ENCODE measurements around the gene CHTOP. TPM values are rescaled to one million over a fixed set of nuclear protein-coding genes. Genes with fewer than 3 reads are reported as not detected.

Gene CHTOP
- total and polyA plus RNA-seq, 2 of the 8 experiments (the other 6 are each of a cell fraction or from before 2014, with no cell fraction given): 84.6 to 104 TPM

DNA sequence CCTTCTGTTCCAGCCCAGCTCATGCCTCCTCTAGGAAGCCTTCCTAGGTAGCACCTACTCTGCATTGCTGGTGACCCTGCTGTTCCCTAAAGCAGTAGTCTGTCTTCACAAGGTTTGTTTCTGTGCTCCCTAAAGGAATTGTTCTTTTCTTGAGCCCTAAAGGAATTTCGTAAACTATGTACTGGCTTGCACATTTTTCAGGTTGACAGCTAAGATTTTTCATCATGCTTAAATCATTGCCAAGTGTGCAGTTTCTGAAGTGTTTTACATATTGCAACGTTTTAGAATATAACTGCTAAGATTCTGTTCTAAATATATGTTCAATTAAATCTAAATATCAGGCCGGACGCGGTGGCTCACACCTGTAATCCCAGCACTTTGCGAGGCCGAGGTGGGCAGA is 34.0 kb upstream of the CHTOP start:
- Histone ChIP-seq H3K79me2 (ENCODE audit: control insufficient read depth in 1 of 2, insufficient read depth in 2 of 2, low read length in 2 of 2) (no peaks in the 10 kb centered on the region), H4K5ac (ENCODE audit: insufficient read length, low read depth, low read length) (no peak overlapping the region), H3K23ac (ENCODE audit: insufficient read length) (no peak overlapping the region), H3K27me3 (replicated peaks in 1 of 4; ENCODE audit: control insufficient read depth in 3 of 4, extremely low read depth in 1 of 4, insufficient read depth in 3 of 4, low read length in 3 of 4) (no peaks in the 10 kb centered on the region), H3K36me3 (ENCODE audit: control insufficient read depth in 2 of 4, insufficient read depth in 4 of 4, low read length in 3 of 4) (no peaks in the 10 kb centered on the region), H3K4me2 (ENCODE audit: insufficient read depth in 1 of 2, low read depth in 2 of 2, low read length in 2 of 2) (no peak overlapping the region), H3K27ac (ENCODE audit: low read depth, low read length) (no peak overlapping the region), H3K4me3 (ENCODE audit: extremely low read depth in 1 of 4, insufficient read depth in 2 of 4, low read depth in 3 of 4, low read length in 4 of 4) (no peak overlapping the region), H3K18ac (ENCODE audit: extremely low read depth, low read length) (peak overlapping the region; percentile 75; the same call in 1 of the 2 replicates), H3K23me2 (ENCODE audit: low read depth, low read length) (no peaks in the 10 kb centered on the region; the same call in 1 of the 2 replicates), H2BK20ac (ENCODE audit: low read length) (peak overlapping the region; percentile 96), H2AFZ (ENCODE audit: low read length) (0 out of 2 replicates have a peak overlapping the region, but pooled peaks have one; percentile 4), H2BK5ac (ENCODE audit: low read depth, low read length) (0 out of 2 replicates have a peak overlapping the region, but pooled peaks have one; percentile 84), H2AK5ac (ENCODE audit: low read depth, low read length) (no peak overlapping the region), H2BK15ac (ENCODE audit: low read length) (no peak overlapping the region; the same call in 1 of the 2 replicates), H3K56ac (replicated peaks; ENCODE audit: insufficient read length, low read depth, low read length) (no peak overlapping the region), H3K79me1 (ENCODE audit: low read depth, low read length) (no peaks in the 10 kb centered on the region), H3K4ac (replicated peaks; ENCODE audit: insufficient read length, low read depth, low read length) (no peak overlapping the region), H4K8ac (ENCODE audit: extremely low read depth, insufficient read depth, low read length) (no peak overlapping the region), H3K4me1 (replicated peaks in 1 of 4; ENCODE audit: control insufficient read depth in 3 of 4, insufficient read depth in 4 of 4, low read length in 3 of 4) (peaks cover 3 to 10% (median 5%) of the 10 kb centered on the region in 4 experiments; a peak in 4 of 7 replicates), H4K91ac (replicated peaks; ENCODE audit: insufficient read length, low read length) (peak overlapping the region; percentile 25), H2BK12ac (ENCODE audit: low read depth, low read length) (peak overlapping the region; percentile 95; the same call in 1 of the 2 replicates), H3K14ac (ENCODE audit: insufficient read length) (no peak overlapping the region), H4K20me1 (replicated peaks in 1 of 2; ENCODE audit: control insufficient read depth in 1 of 2, insufficient read depth in 2 of 2, low read length in 2 of 2) (no peaks in the 10 kb centered on the region), H3K9me3 (ENCODE audit: insufficient read depth in 2 of 2, low read depth in 1 of 2, low read length in 1 of 2) (no peaks in the 10 kb centered on the region), H3K9ac (replicated peaks in 1 of 4; ENCODE audit: extremely low read depth in 1 of 4, low read depth in 3 of 4, low read length in 3 of 4) (no peak overlapping the region), H2BK120ac (replicated peaks; ENCODE audit: low read depth, low read length) (peak overlapping the region; percentile 84)
- 92% methylated on average over 7 of the region's 7 CpGs; no CpG with 5 or more reads in 1 of the 2 experiments for WGBS, 2 experiments (ENCODE audit: extremely low coverage in 1 of 2, insufficient coverage in 1 of 2, insufficient read length in 1 of 2, insufficient replicate concordance in 2 of 2, low coverage in 1 of 2, low lambda C conversion rate in 2 of 2, missing lambda C conversion rate in 1 of 2)
- no peak for DNase-seq (ENCODE audit: low read depth in 1 of 2, low spot score in 2 of 2)
- FAIRE-seq: no peak
- CTCF ChIA-PET (ENCODE audit: partially characterized antibody): interaction anchor here (1.0 to 7.9 kb wide), 9 partner anchors 16 to 91 kb away, joined by 3 to 80 read pairs (median 4); partner anchors contain the start of genes S100A13, S100A14 and S100A16
- POLR2A ChIA-PET (ENCODE audit: partially characterized antibody): interaction anchor here (1.1 to 4.2 kb wide), 6 partner anchors 13 to 34 kb away, joined by 3 to 20 read pairs (median 5); partner anchors contain the start of genes CHTOP, S100A1, S100A13 and S100A16
- TF ChIP-seq FOSL1 (IDR thresholded peaks at IDR 0.05; ENCODE audit: insufficient read depth, low read depth, low read length): no peak
- TF ChIP-seq YY1 (IDR thresholded peaks at IDR 0.05; ENCODE audit: low read depth, low read length): no peak
- no peak for TF ChIP-seq HDAC2 (IDR thresholded peaks at IDR 0.05; ENCODE audit: borderline replicate concordance in 1 of 2, low read depth in 2 of 2, low read length in 2 of 2)
- TF ChIP-seq EGR1 (IDR thresholded peaks at IDR 0.05; ENCODE audit: borderline replicate concordance, low read depth, low read length): no peak
- TF ChIP-seq RBBP5 (IDR thresholded peaks at IDR 0.05; ENCODE audit: borderline replicate concordance, low read depth, low read length): no peak
- TF ChIP-seq, protein P1, sequence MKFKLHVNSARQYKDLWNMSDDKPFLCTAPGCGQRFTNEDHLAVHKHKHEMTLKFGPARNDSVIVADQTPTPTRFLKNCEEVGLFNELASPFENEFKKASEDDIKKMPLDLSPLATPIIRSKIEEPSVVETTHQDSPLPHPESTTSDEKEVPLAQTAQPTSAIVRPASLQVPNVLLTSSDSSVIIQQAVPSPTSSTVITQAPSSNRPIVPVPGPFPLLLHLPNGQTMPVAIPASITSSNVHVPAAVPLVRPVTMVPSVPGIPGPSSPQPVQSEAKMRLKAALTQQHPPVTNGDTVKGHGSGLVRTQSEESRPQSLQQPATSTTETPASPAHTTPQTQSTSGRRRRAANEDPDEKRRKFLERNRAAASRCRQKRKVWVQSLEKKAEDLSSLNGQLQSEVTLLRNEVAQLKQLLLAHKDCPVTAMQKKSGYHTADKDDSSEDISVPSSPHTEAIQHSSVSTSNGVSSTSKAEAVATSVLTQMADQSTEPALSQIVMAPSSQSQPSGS (IDR thresholded peaks at IDR 0.05; ENCODE audit: low read length): no peak
